ENCODE results near the gene LRRTM2. TPM values are rescaled to one million over a fixed set of nuclear protein-coding genes. Genes with fewer than 3 reads are reported as not detected.
"Not testable (repeated sequence)": the region's sequence is repeated elsewhere in the genome, so short reads cannot be mapped to it uniquely, and the experiment has no call there.

Gene LRRTM2
- total RNA-seq, 4 donors from 2014 or later = under 0.01 to 1.4 (median 0.55) TPM; not detected in 1

DNA sequence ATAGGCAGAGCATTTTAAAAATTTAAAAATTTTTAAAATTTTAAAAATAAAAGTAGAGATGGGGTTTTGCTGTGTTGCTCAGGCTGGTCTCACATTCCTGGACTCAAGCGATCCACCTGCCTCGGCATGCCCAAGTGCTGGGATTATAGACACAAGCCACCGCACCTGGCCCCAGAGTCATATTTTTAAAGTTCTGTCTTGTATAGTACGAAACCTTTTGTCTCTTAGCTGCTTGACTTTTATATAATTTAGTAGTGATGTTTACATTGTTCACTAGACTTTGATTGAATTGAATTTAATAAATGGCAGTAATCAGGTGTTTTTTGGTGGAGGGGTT is 31.0 kb downstream of the LRRTM2 start:
- no peaks in the 10 kb centered on the region for H3K9me3 ChIP-seq
- peaks cover 5 to 43% of the 10 kb centered on the region in 2 donors for H3K4me1 ChIP-seq
- H3K36me3 ChIP-seq = no peaks in the 10 kb centered on the region
- no peaks in the 10 kb centered on the region for H3K27me3 ChIP-seq
- no peak overlapping the region for H3K4me3 ChIP-seq
- no peak for DNase-seq
- intact Hi-C loops (cut with DNase I; ENCODE audit: low total_unique reads) = no loop called here
- peak overlapping the region in 1 of 2 donors; percentile 38 for H3K27ac ChIP-seq
- TF ChIP-seq, protein P1, sequence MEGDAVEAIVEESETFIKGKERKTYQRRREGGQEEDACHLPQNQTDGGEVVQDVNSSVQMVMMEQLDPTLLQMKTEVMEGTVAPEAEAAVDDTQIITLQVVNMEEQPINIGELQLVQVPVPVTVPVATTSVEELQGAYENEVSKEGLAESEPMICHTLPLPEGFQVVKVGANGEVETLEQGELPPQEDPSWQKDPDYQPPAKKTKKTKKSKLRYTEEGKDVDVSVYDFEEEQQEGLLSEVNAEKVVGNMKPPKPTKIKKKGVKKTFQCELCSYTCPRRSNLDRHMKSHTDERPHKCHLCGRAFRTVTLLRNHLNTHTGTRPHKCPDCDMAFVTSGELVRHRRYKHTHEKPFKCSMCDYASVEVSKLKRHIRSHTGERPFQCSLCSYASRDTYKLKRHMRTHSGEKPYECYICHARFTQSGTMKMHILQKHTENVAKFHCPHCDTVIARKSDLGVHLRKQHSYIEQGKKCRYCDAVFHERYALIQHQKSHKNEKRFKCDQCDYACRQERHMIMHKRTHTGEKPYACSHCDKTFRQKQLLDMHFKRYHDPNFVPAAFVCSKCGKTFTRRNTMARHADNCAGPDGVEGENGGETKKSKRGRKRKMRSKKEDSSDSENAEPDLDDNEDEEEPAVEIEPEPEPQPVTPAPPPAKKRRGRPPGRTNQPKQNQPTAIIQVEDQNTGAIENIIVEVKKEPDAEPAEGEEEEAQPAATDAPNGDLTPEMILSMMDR (IDR thresholded peaks at IDR 0.05) = no peak
- no peak for TF ChIP-seq POLR2A (IDR thresholded peaks at IDR 0.05)

- Histone ChIP-seq H3K4me1 (peaks cover 5 to 40% of the 10 kb centered on the region in 2 donors), H3K4me3 (no peak overlapping the region), H3K9me3 (no peaks in the 10 kb centered on the region), H3K27me3 (no peaks in the 10 kb centered on the region), H3K36me3 (no peaks in the 10 kb centered on the region), H3K27ac (peak overlapping the region in 1 of 2 donors; percentile 11)
- intact Hi-C loops (cut with DNase I; ENCODE audit: low total_unique reads) = no loop called here
- TF ChIP-seq, protein P1 (IDR thresholded peaks at IDR 0.05) = no peak
- TF ChIP-seq POLR2A (IDR thresholded peaks at IDR 0.05) = no peak
- DNase-seq = no peak
Observed at GRCh38 chr5:138843316-138844124, 31.6 kb downstream of the LRRTM2 start.

- Histone ChIP-seq H3K4me3 (no peak overlapping the region), H3K36me3 (no peaks in the 10 kb centered on the region)
- intact Hi-C loops (cut with DNase I; ENCODE audit: low total_unique reads) = no loop called here
Observed at GRCh38 chr5:138841531-138841930, 33.6 kb downstream of the LRRTM2 start.

GRCh38 chr5:138840103-138840502 is 35.0 kb downstream of the LRRTM2 start:
- no peak overlapping the region for H3K4me3 ChIP-seq
- intact Hi-C loops (cut with DNase I; ENCODE audit: low total_unique reads) = no loop called here
- H3K36me3 ChIP-seq = no peaks in the 10 kb centered on the region
- peaks cover 5 to 32% of the 10 kb centered on the region in 2 donors for H3K4me1 ChIP-seq
- H3K27me3 ChIP-seq = no peaks in the 10 kb centered on the region
- no peaks in the 10 kb centered on the region for H3K9me3 ChIP-seq
- no peak overlapping the region for H3K27ac ChIP-seq
- no peak for TF ChIP-seq POLR2A (IDR thresholded peaks at IDR 0.05)
- TF ChIP-seq, protein P1 (IDR thresholded peaks at IDR 0.05) = no peak
- no peak for DNase-seq

More at GRCh38 chr5:138841531-138841930, 33.6 kb downstream of the LRRTM2 start:
- H3K27ac ChIP-seq = no peak overlapping the region
- H3K4me1 ChIP-seq = peaks cover 5 to 32% of the 10 kb centered on the region in 2 donors
- no peaks in the 10 kb centered on the region for H3K27me3 ChIP-seq
- no peaks in the 10 kb centered on the region for H3K9me3 ChIP-seq
- DNase-seq = no peak
- TF ChIP-seq, protein P1 (IDR thresholded peaks at IDR 0.05) = no peak
- no peak for TF ChIP-seq POLR2A (IDR thresholded peaks at IDR 0.05)

- H3K27ac ChIP-seq = no peak overlapping the region
- peaks cover 0 to 5% of the 10 kb centered on the region in 2 donors for H3K4me1 ChIP-seq
- H3K9me3 ChIP-seq = no peaks in the 10 kb centered on the region
- intact Hi-C loops (cut with DNase I; ENCODE audit: low total_unique reads) = no loop called here
- H3K4me3 ChIP-seq = no peak overlapping the region
- no peaks in the 10 kb centered on the region for H3K36me3 ChIP-seq
- no peaks in the 10 kb centered on the region for H3K27me3 ChIP-seq
- DNase-seq = no peak
- TF ChIP-seq, protein P1 (IDR thresholded peaks at IDR 0.05) = no peak
- TF ChIP-seq POLR2A (IDR thresholded peaks at IDR 0.05) = no peak
Observed at GRCh38 chr5:138837160-138837559, 38.0 kb downstream of the LRRTM2 start.

DNA sequence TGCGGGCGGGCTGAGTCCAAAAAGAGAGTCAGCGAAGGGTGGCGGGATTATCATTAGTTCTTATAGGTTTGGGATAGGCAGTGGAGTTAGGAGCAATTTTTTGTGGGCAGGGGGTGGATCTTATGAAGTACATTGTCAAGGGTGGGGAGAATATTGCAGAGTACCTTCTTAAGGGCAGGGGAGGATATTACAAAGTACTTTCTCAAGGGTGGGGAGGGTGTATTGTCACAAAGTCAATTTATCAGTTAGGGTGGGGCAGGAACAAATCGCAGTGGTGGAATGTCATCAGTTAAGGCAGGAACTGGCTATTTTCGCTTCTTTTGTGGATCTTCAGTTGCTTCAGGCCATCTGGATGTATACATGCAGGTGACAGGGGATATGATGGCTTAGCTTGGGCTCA is 40.3 kb downstream of the LRRTM2 start:
- H3K9me3 ChIP-seq; intact Hi-C loops (cut with DNase I; ENCODE audit: low total_unique reads); H3K4me3 ChIP-seq; H3K27me3 ChIP-seq; DNase-seq; H3K36me3 ChIP-seq; H3K27ac ChIP-seq; H3K4me1 ChIP-seq: not testable (repeated sequence)

Measured in uterus (tissue), 4 donors.